Hepatic stellate cell (primary cell): Measurements from ENCODE around the gene FXYD7.

ENCODE experiments used
- DNase-seq: peaks from one replicate; pipeline ENCODE4 v3.0.0; 2011; ENCODE audit warnings: low spot score

Gene FXYD7

DNA sequence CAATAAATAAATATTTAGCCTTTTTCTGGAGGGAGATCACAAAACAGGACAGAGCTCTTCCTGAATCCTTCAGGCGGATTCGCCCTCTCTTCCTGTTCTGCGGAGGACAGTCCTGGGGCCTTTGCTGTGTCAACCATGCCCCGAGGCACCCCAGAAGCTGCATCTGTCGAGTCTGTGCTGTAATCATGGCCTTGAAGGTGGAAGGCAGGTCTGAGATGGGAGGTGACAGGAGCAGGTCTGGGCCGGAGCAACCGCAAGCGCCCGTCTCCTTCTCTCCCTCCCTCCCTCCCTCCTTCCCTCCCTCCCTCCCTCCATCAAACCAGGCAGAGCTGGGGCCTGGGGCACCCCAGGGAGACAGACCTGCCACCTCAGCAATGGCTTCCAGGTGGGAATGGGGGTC lies 32.1 kb upstream of the FXYD7 start:
- DNase-seq, result no peak

DNA sequence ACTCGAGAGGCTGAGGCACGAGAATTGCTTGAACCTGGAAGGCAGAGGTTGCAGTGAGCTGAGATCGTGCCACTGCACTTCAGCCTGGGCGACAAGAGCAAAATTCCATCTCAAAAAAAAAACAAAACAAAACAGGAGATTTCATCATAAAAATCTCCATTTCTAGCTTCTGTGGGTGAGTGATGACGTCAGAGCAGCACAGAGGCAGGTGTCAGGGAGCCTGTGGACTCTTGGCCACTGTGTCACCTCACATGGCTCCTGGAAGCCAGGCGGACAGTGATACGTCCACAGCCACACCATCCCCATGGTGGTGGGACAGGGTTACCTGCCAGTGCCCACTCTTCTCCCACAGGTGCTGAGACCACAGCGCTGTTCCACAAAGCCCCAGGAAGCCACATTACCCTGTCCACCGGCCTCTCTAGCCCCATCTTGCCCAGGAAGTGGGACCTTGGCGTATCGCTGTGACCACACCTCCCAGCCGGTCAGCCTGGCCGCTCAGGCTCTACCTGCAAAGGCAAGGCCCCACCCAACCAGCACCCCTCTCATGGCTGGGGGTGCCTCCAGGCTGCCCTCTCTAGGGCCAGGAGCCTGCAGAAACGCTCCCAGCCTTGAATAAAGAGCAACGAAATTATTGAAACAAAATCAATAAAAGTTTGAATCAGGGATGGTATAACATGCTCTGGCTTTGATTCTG lies 29.9 kb upstream of the FXYD7 start:
- no peak for DNase-seq

DNA sequence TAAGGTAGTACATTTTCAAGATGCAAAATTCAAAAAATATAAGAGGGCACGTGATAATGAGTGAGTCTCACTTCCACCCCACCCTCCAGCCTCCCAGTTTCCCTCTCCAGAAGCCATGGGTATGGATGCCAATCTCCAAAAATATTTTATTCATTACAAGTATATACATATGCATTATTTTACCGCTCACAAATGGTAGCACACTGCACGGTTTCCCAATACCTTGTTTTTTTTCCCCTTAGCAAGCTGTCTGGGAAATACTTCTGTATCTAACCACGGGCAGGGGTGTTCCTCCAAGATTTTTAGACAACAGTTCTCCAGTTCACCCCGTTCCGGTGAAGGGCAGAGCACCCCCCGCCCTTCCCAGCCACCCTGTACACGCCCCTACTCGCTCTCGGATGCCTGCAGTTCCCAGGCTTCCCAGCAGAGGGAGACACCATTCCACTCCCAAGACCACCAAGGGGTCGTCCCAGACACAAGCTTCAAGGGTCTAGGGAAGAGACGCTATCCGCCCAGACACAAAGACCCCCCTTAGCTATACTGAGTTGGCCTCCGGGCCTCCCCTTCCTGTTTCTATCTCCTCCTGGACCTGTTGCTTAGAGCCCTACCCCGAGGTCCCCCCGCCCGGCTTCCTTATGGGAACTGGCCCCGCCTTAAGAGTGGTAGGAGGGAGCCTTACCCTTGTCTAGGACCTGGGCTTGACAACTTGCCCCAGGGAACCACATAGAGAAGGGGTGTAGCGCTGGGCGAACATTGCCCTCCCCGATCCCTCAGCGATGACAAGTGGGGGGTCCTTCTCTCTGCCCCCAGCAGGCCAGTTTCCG lies 28.5 kb upstream of the FXYD7 start:
- peak; percentile 80 for DNase-seq

DNA sequence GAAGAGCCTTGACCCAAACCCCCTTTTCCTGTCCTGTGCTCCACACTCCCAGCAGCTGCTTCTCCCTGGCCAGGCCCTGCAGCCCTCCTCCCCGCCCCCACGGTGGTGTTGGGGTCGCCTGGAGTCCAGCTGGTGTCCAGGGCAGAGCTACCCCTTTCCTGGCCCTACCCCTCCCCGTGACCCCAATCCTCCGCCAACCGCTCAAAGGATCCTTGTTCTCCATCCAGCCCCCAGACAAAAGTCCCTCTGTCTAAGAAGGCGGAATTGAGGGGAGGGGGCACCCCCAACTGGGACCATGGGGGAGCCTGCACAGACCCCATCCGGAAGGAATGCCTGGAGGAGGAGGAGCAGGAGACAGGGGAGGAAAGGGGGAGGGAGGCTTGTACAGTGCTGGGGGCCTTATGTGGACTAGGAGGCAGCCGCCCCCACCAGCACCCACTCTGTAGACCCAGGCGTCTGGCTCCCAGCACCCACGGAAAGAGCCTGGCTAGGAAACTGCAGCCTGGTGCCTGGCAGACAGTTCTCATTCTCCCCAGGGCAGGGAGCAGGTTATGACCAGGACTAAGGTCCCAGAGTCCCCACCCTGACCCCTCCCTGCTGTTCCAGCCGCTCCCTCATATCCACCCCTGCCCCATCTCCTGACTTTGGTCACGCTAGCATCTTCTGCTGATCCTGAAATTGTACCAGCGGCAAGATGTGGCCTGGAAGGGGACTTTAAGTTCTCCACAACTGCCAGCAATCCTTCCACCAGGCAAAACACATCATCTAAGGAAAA lies 27.7 kb upstream of the FXYD7 start, which contains the start of gene FXYD3:
Gene FXYD3 (plus strand): TSS at position 647 of the 775 bp plus-strand sequence. CDS start 3,554 bp downstream, outside the sequence.
- DNase-seq, result no peak

DNA sequence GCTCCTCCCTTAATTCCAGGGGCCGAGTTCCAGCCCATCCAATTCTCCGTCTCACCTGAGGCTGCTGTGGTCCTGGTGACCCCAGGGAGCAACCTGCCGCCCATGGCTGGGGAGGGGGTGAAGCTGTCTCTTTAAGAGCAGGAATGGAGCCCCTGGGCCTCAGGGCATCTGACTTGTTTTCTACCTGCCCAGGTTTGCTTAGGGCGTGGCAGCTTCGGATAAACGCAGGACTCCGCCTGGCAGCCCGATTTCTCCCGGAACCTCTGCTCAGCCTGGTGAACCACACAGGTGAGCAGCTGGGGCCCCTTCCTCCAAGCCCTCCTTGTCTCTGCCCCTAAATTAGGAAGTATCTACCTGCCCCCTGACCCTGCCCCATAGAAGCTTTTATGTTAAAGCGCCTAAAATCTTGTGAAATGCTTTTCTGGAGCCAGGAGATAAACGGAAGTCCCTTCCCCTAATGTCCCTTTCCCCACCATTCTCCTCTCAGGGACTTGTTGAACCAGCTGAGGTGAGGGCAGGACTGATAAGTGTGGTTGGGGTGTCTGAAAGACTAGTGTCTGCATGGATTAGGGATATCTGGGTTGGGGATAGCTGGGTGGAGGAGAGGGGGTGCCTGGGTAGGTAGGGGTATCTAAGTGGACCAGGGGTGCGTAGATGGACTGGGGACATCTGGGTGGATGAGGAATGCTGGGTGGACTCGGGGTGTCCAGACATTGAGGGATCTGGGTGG lies 26.8 kb upstream of the FXYD7 start:
- DNase-seq, result no peak

DNA sequence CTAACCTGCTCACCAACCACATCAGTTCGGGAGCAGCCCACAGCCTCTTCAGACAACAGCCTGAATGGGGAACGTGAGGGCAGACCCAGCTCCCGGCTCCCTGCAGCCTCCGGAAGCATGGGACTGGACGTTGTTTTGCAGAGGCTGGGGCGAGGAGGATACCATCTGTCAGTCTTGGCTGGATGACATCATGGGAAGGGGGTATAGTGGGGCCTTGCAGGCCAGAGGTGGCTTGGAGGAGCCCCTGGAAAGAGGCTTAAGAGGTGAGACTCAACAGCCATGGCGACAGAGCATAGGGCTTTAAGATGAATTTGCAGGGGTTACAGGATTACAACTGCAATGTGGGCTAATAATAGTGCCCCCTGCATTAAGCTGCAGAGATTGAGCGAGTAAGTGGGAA lies 25.9 kb upstream of the FXYD7 start:
- no peak for DNase-seq

DNA sequence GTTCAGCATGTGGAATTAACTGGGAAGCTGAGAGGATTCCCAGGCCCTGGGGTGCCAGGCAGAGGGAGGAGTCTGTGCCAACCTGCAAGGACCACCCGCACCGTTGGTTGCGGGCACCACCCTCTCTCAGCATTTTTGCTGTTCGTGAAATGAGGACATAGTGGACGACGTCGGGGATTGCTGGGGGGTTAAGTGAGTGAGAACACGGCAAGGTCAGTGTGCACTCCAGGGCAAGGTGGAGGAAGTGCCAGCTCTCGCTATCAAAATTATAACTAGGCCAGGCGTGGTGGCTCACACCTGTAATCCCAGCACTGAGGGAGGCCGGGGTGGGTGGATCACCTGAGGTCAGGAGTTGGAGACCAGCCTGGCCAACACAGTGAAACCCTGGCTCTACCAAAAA lies 25.3 kb upstream of the FXYD7 start:
- DNase-seq, result no peak

DNA sequence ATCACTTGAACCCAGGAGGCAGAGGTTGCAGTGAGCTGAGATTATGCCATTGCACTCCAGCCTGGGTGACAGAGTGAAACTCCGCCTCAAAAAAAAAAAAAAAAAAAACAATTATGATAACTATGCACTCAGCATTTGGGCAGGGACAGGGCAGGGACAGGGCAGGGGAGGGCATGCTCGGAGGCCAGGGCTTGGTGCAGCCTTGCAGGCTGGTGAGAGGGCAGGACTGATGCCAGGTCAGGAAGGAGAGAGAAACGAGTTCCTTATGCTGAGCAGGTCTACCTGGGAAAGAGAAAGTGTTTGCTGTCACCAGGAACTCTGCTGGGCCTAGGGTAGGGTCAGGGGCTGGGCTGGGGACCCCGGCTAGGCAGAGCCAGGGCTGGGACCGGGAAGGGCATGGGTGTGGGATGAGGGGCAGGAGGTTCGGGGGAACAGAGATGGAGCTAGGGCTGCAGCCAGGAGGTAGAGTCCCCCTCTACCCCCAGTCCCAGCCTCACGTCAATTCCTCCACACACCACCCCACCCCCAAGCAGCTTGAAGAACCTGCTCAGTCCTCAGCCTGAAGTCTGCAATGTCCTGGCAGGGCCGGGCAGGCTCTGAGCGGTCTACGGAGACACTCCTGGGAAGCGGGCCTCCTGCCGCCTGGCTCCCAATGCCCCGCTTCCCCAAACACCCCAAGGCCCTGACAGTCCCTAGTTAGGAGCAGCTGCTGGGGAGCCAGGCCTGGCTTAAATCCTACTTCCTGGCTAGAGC lies 24.6 kb upstream of the FXYD7 start:
- no peak for DNase-seq

DNA sequence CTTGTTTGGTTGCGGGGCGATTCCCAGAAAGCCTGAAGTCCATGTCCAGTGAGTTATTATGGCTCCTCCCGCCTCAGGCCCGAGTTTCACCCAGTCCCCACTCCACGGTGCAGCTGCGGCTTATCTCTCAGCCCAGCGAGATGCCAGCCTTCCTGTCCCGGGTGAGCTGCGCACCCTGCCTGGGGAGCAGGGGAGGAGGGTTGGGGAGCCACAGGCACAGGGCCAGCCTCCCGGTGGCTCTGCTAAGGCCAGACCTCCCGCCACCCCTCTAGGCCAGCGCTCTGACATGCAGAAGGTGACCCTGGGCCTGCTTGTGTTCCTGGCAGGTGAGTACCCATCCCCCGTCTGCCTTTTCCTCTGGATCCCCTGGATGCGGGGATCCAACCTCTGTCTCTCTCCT lies 24.0 kb upstream of the FXYD7 start:
- no peak for DNase-seq

DNA sequence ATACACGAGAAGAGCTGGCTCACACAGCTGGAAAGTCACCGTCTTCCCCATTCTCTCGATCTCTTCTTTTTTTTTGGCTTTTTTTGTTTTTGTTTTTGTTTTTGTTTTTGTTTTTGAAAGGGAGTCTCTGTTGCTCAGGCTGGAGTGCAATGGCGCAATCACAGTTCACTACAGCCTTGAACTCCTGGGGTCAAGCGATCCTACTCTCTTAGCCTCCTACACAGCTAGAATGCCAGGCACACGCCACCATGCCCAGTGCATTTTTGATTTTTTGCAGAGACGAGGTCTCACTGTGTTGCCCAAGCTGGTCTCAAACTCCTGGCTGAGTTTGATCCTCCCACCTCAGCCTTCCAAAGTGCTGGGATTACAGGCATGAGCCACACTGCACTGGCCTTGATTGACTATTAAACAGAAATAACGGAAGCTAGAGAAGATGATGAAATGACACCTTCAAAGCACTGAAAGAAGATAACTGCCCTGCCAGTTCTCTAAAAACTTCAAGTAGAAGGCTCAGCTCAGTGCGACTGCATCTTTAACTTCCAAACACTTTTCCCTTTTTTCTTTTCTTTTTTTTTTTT lies 23.4 kb upstream of the FXYD7 start:
- DNase-seq, result no peak

DNA sequence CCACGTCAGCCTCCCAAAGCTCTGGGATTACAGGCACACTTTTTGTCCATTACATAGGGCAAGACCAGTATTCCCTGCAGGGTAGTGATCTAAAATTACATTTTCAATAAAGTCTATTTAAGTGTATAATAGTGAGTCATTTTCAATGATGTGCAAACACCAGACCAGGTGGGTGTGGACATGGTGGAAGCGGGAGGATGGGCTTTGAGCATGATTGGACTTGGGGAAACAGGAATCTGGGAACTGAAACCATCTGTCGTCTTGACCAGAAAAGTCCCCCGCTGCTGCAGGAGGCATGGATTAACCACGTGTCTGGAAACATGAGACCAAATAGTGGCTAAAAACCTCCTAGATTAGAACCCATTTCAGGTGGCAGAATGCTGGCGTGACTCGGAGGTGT lies 22.6 kb upstream of the FXYD7 start:
- peak; percentile 61 for DNase-seq

DNA sequence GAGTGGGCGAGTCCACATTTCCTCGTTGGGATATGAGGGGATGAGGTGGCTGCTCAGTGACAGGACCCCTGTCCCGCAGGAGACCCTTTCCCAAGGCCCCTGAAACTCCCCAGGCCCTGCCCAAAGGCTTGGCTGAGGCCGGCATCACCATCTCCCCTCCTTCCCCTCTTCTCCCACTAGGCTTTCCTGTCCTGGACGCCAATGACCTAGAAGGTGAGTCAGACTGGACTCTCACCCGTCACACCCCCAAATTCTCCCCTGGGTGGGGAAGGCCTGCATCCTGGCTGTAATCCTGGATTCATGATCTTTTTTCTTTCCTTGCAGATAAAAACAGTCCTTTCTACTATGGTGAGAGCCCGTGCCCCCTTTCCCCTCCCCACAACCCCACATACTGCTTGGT lies 22.2 kb upstream of the FXYD7 start:
- no peak for DNase-seq

DNA sequence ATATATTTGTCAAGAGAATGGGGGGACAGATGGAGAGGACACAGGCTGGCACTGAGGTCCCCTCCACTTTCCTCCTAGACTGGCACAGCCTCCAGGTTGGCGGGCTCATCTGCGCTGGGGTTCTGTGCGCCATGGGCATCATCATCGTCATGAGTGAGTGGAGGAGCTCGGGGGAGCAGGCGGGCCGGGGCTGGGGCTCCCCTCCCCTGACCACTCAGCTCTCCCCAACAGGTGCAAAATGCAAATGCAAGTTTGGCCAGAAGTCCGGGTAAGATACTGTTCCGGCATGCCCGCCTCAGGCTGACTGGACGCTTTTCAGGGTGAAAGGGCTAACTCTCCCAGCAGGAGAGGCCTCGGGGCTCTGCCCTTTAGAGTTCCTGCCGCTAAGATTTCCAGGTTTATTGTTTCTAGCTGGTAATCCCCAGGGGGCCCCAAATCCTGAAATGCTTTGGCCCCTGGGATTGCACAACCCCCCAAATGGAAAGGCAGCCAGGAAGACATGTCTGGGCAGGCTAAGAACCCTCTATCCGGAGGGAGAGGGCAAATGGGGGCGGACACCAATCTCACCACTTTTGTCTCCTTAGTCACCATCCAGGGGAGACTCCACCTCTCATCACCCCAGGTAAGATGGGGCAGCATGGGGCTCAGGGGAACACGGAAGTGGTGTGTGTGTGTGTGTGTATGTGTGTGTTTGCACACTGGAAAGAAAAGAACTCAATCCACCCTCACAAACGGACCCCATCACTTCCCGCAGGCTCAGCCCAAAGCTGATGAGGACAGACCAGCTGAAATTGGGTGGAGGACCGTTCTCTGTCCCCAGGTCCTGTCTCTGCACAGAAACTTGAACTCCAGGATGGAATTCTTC lies 20.1 kb upstream of the FXYD7 start:
- DNase-seq, result no peak

DNA sequence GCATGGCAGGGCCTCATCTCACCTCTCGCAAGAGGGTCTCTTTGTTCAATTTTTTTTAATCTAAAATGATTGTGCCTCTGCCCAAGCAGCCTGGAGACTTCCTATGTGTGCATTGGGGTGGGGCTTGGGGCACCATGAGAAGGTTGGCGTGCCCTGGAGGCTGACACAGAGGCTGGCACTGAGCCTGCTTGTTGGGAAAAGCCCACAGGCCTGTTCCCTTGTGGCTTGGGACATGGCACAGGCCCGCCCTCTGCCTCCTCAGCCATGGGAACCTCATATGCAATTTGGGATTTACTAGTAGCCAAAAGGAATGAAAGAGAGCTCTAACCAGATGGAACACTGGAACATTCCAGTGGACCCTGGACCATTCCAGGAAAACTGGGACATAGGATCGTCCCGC lies 19.5 kb upstream of the FXYD7 start:
- peak; percentile 66 for DNase-seq

DNA sequence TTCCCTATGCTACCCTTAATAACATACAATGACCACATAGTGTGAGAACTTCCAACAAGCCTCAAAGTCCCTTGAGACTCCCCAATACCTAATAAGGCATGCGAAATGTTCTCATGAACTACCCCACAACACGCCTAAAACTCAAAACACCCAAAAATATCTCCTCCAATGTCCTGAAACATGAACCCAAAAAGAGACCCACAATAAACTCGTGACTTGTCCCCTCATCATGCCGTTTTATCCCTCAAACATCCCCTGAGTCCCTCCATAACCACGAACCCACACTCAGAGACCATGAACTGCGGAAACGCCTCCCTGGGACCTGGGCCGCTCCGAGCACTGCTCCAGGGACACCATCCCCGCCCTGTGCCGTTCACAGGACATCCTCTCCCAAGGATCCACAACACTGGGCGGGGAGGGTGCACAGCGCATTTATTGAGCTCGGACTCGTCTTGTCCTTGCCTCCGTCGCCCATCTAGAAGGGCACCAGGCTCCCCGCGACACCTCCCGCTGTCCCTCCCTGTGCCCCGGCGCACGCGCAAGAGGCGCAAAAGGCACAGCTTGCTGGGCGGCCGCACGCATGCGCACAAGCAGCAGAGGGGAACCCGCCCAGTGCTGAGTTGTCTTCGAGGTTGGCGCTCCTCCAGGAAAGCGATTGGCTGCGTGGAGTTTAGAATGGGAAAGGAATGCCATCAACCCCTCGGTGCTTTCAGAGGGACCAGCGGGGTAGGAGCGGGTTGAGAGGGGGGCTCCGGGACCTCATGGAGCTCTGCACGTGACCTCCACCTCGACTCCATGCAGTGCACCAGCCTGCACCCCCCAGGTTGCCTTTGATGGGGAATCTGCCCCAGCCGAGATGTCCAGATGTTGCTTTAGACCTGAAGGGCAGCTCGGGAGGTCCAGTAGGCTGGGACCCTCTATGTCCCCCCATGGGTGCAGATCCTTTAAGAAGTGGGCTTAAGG lies 18.7 kb upstream of the FXYD7 start:
- peak; percentile 100 for DNase-seq

DNA sequence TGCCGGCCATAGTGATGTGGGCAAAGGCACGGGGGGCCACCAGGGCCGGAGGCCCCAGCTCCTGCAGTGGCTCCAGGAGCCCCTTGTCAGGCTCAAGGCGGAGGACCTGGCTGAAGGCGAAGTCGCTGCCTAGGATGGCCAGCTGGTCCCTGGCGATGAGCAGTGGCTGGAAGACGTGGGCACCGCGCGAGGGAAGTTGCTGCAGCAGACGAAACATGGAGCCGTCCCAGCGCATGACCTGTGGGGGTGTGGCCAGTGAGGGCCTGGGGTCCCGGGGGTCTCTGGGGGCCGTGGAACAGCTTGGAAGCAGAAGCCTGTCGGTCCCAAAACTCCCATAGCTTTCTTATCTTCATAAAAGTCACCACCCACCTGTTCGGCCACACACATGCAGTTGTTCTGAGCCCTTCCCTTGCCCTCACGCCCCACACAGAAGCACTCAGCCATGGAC lies 17.8 kb upstream of the FXYD7 start:
- no peak for DNase-seq

DNA sequence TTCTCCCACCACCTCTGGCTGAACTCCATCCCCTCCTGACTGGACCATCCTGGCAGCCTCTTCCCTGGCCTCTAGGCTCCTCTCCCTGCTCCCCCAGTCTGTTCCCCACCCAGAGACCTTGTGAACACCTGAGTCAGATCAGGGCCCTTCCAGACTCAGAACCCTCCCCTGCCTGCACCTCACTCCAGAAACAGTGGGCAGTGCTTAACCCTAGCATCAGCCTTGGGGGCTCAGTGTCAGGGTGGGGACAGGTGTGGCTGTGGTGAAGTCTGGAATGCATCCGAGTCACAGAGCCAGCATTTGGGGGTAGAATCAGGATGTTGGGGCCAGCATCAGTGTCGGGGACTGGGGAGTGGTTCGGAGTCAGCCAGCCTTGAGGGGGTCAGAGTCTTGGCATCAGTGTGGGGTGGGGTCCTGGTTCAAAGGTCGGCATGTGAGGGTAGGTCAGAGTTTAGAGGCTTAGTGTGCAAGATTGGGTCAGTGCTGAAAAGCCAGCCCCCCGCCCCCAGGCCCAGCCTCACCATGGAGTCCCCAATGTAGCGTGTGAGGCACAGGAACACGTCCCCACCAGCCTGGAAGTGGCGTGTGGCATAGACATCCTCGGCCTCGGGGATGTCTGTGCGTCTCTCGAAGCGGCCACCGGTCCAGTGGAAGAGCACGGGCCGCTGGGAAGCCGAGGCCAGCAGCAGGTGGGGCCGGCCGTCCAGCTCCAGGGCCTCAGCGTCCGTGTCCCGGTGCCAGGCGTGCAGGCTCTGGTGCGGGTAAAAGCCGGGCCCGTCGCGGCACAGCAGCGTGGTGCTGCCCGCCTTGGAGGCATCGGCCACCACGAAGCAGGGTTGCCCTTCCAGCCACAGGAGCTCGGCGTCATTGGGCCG lies 17.1 kb upstream of the FXYD7 start:
- no peak for DNase-seq

DNA sequence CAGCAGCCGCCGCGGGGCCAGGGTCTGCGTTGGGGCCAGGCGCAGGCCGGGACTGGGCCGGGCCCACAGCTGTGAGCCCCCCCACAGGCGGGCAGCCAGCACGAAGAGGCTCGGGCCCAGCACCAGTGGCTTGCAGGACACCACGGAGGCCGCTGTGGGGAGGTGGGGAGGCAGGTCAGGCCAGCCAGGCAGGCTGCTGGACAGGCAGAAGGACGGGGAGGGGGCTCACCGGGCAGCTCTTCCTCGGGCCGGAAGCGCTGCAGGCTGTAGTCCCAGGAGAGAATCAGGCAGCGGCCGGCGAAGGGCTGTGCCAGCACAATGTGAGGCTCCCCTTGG lies 16.5 kb upstream of the FXYD7 start:
- no peak for DNase-seq
